Activated T-cell treated with anti-CD3 and anti-CD28 coated beads for 24 hours (primary cell): Measurements from ENCODE around the gene PHYHD1.
"Not testable (repeated sequence)": the region's sequence is repeated elsewhere in the genome, so short reads cannot be mapped to it uniquely, and the experiment has no call there.

Experiments used
- DNase-seq: peaks from one replicate; pipeline ENCODE4 v3.0.0-alpha.2; 2020; ENCODE audit warnings: low read depth

PHYHD1 gene

GRCh38 chr9:128923493-128923883 lies 2.7 kb downstream of the PHYHD1 start:
- no peak for DNase-seq

GRCh38 chr9:128927731-128928411 lies 7.1 kb downstream of the PHYHD1 start:
- peak; percentile 23 for DNase-seq

DNA sequence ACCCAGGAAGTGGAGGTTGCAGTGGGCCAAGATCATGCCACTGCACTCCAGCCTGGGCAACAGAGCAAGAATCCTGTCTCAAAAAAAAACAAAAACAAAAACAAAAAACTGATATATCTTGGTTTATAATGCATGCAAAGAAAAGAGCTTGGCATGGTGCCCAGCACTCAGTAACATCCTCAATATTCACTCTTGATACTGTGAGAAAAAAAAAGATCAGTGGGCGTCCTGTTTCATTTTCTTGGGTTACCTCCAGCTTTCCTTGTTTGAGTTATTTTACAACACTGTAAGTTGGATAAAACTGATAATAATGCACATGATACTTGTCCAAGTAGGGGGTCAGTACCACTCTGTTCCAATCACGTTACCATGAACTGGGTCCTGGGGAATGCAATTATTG lies 7.8 kb downstream of the PHYHD1 start:
- DNase-seq: no peak

- no peak for DNase-seq
These were observed 8.8 kb downstream of the PHYHD1 start for GRCh38 chr9:128929560-128929959.

DNA sequence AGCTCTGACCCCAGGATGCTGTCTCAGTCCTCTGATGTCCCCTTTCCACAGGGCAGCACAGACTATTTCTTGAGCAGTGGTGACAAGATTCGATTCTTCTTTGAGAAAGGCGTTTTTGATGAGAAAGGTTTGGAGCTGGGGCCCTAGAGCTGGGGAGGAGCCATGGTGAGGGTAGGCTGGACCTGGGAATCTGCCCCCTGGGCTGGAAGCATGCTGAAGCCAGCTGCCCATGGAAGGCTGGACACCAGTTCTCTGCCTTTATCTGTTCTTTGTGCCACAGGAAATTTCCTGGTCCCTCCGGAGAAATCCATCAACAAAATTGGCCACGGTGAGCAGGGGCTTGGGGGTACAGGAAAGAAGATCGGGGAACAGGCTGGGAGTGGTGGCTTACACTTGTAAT lies 12.9 kb downstream of the PHYHD1 start:
- no peak for DNase-seq

DNA sequence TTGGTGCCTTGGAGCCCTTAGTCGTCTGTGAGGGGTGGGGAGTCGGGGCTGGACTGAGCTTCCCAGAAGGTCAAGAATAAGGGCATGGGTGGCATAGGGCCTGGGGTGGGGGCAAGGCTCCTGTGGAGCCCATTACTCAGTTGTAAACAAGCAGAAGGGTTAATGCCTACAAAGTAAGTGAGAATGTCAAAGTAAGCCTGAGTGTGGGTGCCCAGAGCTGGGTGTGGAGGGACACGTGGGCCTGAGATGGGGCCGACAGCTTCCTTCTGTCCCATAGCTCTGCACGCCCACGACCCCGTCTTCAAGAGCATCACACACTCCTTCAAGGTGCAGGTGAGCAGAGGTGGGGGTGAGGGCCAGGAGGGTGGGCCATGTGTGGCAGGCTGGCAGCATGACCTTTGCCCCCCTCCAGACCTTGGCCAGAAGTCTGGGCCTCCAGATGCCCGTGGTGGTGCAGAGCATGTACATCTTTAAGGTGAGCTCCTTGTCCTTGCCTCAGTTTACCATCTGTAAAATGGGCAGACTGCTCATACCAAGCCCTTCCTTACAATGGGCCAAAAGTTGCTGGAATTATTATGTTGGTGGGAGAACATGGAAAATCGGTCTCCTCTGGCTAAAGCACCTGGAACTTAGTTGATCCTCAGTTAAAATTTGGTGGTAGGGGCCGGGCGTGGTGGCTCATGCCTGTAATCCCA lies 15.5 kb downstream of the PHYHD1 start:
- DNase-seq: no peak

- no peak for DNase-seq
These were observed 16.8 kb downstream of the PHYHD1 start for GRCh38 chr9:128937310-128938165.

- DNase-seq: no peak
These were observed 19.6 kb downstream of the PHYHD1 start for GRCh38 chr9:128940271-128940921.

DNA sequence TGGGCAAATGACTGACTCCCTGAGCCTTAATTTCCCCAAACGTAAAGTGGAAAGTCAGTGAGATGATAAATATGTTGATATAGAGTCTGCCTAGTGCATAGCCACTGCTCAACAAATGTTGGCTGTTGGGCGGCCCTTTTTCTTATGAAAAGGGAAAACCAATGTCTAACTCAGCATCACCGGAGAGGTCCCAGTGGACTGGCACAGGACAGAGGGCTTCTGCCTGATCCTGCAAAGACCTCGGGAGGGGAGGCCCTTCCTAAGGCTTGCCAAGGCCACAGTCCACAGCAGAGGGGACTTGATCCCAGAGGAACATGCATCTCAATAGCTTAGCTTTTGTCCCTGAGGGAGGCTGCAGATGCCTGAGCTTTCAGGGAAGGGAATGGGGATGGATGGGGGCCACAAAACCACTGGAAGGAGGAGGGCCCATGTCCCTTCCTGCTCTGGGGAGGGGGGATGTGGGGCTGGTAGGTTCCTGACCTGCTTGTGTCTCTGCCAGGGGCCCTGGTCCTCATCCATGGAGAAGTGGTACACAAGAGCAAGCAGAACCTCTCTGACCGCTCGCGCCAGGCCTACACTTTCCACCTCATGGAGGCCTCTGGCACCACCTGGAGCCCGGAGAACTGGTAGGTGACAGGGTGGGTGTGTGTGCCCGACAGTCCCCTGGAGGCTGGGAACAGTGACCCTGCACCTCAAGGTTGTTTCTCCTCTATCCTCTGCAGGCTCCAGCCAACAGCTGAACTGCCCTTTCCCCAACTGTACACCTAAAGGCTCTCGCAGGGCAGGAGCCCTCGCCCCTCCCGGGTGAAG lies 20.4 kb downstream of the PHYHD1 start:
- no peak for DNase-seq

GRCh38 chr9:128943832-128944620 lies 23.2 kb downstream of the PHYHD1 start:
- DNase-seq: no peak

DNA sequence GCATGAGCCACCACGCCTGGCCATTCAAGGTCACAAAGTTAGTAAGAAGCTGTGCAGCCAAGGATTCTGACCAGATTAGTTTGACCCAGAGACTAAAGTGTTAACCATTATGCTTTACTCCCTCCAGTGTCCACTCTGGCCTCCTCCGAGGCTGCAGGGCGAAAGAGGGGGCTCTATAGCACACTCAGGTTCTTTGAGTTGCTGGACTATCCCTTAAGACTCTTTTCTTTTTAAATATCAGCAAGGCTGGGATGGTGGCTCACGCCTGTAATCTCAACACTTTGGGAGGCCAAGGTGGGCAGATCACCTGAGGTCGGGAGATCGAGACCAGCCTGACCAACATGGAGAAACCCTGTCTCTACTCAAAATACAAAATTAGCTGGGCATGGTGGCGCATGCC lies 24.2 kb downstream of the PHYHD1 start:
- DNase-seq: not testable (repeated sequence)

GRCh38 chr9:128945798-128946501 lies 25.2 kb downstream of the PHYHD1 start:
- no peak for DNase-seq

DNA sequence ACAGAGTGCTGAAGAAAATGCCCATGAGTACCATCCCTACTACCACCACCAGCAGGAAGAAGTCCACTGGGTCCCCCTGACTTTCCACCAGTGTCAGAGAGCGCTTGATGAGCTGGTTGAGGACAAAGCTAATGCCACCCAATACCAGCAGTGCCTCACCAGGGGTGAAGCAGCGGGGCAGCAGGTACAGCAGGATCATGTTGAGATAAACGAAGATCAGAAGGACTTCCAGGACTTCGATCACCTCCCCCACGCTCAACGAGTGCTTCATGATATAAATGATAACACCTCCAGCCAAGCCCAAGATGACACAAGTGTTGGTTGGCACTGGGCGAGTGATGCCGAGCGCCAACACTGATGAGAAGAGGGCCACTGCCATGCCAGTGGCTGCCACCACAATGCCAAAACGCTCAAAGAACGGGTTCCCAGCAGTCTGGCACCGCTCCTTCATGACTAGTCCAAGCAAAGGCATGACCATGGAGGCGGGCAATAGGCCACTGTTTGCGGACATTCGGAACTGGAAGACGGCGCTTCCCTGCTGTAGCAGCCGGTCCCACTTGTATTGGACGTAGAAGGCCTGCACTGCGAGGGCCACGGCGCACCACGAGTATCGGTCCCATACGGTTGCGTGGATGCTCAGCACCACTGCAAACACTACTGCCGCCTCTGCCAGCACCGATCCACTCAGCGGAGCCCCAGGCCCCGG lies 25.9 kb downstream of the PHYHD1 start:
- DNase-seq: no peak

DNA sequence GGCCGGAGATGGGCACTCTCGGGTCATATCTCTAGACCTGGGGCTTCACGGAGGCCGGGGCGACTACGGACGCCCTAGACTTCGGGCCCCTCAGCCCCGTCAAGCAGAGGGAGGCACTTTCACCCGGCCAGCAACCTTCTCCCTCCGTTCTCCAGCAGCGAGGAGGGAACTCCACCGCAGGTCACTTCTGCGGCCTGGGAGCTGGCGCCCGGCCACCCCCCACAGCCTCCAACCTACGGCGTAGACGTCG lies 26.4 kb downstream of the PHYHD1 start:
- no peak for DNase-seq

- peak; percentile 99 for DNase-seq
These were observed 26.9 kb downstream of the PHYHD1 start, which contains the start of the genes DOLK and NUP188 for GRCh38 chr9:128947527-128948301. TSS of gene DOLK (minus strand) at chr9:128947603. CDS start at chr9:128947303, 300 bp downstream. TSS of gene NUP188 (plus strand) at chr9:128947699. CDS start at chr9:128947720, 21 bp downstream.

- not testable (repeated sequence) for DNase-seq
These were observed 40.6 kb downstream of the PHYHD1 start for GRCh38 chr9:128961403-128961802.

- no peak for DNase-seq
These were observed 48.7 kb downstream of the PHYHD1 start for GRCh38 chr9:128969491-128969890.

- no peak for DNase-seq
These were observed 52.2 kb downstream of the PHYHD1 start for GRCh38 chr9:128972956-128973355.

DNA sequence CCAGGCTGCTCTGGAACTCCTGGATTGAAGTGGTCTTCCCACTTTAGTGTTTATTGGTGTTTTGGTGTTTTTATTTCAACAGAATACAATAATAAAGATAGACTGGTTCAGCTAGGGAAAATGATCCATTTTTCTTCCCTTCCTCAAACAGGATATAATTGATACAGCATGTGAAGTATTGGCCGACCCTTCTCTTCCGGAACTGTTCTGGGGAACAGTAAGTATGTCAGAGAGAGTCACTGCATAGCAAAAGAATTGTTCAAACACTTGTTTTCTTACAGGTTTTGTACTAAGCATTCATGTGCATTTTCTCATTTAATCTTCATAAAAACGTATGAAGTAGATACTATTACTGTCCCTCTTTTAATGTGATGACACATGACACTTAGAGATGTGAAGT lies 58.3 kb downstream of the PHYHD1 start:
- no peak for DNase-seq
